Measurements from ENCODE around the gene ATP7B. TPM values are rescaled to one million over a fixed set of nuclear protein-coding genes. Genes with fewer than 3 reads are reported as not detected.
"Not testable (repeated sequence)": the region's sequence is repeated elsewhere in the genome, so short reads cannot be mapped to it uniquely, and the experiment has no call there.

Gene ATP7B
- 9.9 and 16.5 TPM in 2 replicates for total RNA-seq

DNA sequence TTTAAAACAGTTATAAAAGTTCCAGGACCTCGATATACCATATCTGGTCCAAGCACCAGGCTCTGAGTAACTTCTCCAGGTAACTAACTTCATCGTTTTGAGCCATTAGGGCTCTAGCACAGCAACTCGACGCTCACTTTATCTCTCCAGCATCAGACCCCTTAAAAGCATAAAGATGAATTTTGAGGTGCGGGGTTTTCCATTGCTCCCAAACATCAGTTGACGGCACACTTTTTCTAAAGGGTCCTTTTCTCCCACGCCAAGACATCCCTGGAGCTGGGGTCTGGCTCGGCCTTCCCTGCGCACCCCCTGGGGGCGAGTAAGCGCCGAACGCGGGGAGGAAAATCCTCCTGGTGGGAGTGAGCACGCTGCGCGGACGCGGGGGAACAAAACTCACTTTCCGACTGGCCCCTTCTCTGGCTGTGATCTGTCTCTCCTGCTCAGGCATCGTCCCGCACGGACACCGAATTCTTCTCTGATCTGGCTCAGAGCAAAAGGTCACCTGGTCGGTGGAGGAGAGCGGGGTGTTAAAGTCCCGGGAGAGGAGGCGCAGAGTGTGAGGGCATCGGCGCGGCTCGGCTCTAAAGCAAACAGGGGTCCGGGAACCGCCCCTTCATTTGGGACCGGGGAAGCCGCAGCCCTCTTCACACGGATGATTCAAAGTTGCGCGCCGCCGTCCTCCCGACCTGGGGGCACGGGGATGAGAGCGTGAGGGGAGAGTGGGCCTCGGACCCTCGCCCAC, at the start of gene ATP7B:
TSS of gene ATP7B (minus strand) at position 561 of the 742 bp plus-strand sequence. CDS start at position 448, 113 bp downstream.
- no peak for DNase-seq (ENCODE audit: extremely low read depth, low read depth, low spot score)

DNA sequence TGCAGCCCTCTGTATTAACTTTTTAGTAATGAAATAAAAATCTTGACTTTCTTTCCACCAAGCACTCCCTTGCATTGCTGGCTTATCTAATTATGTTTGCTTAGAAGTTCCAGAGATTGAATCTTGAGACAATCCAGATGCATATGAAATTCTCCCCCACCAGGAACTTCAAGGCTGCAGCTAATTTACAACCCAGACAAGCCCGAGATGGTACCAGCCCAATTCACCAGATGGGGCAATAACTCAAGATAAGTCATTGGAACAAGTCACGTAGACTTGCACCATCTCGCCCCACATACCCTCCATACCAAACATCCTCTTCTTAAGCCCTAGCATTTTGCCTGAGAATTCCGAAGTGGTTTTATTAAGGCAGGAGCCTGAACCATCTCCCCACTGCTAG, 42.2 kb upstream of the ATP7B start:
- no peak for DNase-seq (ENCODE audit: extremely low read depth, low read depth, low spot score)

DNA sequence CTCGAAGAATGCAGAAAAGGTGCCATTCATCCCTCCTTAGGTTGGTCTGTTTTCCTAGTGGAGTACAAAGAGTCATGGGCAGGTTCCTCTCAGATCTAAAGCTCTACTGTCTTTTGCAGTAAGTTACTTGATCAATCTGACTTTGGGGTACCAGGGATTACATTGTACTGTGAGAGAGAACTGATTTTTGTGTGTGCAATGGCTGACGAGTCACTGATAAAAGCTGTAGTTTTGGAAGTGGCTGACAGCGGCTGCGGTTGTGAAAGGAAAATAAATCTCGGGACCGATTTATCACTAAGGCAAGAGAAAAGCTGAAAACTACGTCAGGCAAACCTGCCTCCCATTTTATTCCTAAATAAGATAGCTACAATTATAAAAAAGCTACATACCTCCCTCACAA, 40.1 kb upstream of the ATP7B start:
- no peak for DNase-seq (ENCODE audit: extremely low read depth, low read depth, low spot score)

DNA sequence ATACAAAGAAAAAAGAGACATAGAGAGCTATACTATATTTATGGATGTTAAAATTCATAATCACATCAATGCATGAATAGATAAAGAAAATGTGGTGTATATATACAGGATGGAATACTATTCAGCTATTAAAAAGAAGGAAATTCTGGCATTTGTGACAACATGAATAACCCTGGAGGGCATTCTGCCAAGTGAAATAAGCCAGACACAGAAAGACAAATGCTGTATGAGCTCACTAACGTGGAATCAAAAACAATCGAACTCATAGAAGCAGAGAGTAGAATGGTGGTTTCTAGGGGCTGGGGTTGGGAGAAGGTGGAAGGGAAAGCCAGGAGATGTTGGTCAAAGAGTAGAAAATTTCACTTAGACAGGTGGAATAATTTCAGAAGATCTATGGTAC, 37.3 kb upstream of the ATP7B start:
- DNase-seq (ENCODE audit: extremely low read depth, low read depth, low spot score): no peak

DNA sequence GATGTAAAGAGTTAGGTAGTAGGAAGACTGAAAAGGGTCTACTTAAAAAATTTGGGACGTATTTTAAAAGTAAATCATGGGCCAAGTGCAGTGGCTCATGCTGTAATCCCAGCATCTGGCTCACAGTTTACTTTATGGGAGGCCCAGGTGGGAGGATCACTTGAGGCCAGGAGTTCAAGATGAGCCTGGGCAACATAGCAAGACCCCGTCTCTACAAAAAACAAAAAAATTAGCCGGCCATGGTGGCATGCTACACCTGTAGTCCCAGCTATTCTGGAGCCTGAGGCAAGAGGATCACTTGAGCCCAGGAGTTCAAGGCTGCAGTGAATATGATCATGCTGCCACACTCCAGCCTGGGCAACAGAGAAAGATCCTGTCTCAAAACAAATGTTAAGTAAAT, 36.2 kb upstream of the ATP7B start:
- no peak for DNase-seq (ENCODE audit: extremely low read depth, low read depth, low spot score)

DNA sequence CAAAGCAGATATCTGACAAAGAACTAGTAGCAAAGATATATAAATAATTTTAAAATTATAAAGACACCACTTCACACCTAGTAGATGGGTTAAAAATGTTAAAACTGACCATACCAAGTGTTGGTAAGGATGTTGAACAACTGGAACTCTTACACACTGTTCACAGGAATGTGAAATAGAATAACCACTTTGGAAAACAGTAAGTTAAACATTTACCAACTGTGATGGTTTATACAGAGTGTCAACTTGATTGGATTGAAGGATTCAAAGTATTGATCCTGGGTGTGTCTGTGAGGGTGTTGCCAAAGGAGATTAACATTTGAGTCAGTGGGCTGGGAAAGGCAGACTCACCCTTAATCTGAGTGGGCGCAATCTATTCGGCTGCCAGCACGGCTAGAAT, 32.4 kb upstream of the ATP7B start:
- no peak for DNase-seq (ENCODE audit: extremely low read depth, low read depth, low spot score)

DNA sequence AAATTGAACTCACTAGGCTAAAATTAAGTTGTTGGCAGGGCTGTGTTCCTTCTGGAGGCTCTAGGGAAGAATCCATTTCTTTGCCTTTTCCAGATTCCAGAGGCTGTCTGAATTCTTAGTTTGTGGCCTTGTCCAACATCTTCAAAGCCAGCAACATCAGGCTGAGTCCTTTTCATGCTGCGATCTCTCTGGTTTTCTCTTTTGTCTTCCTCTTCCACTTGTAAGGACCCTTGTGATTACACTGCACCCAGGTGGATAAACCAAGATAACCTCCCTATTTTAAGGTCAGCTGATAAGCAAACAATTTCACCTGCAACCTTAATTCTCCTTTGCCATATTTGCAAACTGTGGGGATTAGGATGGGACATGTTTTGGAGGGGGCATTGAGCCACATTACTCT, 24.8 kb upstream of the ATP7B start:
- DNase-seq (ENCODE audit: extremely low read depth, low read depth, low spot score): no peak

DNA sequence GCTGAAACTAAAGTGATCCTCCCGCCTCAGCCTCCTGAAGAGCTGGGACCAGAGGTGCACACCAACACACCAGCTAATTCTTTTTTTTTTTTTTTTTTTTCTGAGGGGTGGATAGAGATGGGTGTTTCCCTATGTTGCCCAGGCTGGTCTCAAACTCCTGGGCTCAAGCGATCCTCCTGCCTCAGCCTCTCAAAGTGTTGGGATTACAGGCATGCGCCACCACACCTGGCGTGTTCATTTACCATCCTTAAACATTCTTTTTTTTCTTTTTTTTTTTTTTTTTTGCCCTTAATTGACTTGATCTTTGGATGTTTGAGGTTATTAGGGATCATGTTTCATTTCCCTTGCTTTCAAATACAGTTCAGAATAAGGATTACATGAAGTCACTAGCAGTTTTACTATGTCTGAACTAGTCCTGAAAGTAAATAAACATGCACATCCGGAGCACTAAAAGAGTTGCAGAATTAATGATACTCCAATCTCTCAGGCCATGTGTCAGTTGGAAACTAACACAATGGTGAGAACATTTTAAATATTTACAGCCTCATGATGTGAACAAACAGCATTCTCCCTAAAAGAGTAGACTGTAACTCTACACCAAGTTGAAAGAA, 23.5 kb upstream of the ATP7B start:
- DNase-seq (ENCODE audit: extremely low read depth, low read depth, low spot score): no peak

DNA sequence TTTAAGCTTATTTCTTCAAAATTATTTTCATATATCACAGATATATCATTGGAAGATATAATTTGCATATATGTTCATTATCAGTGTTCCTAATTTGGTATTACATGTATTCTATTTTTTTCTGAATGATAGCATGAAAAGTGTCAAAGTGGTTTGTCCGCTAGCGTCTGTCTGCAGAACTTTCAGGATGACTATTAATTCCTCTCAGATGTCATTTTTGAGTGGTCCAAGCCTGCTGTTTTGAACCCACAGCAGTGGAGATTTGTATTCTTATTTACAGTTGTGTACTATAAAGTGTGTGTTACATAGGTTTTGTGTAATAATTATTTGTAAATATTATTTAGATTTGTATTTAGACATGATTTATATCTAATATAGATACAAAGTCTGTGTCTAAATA, 21.8 kb upstream of the ATP7B start:
- DNase-seq (ENCODE audit: extremely low read depth, low read depth, low spot score): no peak

DNA sequence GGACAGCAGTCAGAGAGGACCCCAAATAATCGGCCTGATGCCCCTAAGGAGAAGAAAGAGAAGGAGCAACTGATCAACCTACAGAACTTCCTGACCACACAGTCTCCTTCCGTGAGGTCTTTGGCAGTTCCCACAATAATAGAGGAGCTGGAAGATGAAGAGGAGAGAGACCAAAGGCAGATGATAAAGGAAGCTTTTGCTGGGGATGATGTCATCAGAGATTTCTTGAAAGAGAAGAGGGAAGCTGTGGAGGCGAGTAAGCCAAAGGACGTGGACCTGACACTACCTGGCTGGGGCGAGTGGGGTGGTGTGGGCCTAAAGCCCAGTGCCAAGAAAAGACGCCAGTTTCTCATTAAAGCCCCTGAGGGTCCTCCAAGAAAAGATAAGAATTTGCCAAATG, 19.2 kb upstream of the ATP7B start:
- not testable (repeated sequence) for DNase-seq (ENCODE audit: extremely low read depth, low read depth, low spot score)

DNA sequence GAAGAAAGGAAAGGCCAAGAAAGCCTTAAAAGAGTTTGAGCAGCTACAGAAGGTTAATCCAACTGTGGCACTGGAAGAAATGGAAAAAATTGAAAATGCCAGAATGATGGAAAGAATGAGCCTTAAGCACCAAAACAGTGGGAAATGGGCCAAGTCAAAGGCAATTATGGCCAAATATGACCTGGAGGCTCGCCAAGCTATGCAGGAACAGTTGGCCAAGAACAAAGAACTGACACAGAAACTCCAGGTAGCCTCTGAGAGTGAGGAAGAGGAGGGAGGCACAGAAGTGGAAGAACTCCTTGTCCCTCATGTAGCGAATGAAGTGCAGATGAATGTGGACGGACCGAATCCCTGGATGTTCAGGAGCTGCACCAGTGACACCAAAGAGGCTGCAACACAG, 18.3 kb upstream of the ATP7B start:
- DNase-seq (ENCODE audit: extremely low read depth, low read depth, low spot score): no peak

DNA sequence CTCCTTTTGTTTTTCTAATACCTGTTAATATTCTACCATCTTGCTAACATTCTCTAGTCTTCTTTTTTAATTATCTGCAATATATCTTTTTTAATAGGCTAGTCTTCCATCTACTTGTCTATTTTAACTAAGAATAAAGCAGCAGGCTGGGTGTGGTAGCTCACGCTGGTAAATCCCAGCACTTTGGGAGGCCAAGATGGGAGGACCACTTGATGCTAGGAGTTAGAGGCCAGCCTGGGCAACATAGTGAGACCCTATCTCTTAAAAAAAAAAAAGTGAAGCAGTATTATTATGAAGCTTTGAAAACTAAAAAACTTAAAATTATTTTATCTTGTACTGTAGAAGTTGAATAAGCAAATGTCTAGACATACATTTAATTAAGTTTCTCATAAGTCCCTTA, 16.6 kb upstream of the ATP7B start:
- DNase-seq (ENCODE audit: extremely low read depth, low read depth, low spot score): no peak

DNA sequence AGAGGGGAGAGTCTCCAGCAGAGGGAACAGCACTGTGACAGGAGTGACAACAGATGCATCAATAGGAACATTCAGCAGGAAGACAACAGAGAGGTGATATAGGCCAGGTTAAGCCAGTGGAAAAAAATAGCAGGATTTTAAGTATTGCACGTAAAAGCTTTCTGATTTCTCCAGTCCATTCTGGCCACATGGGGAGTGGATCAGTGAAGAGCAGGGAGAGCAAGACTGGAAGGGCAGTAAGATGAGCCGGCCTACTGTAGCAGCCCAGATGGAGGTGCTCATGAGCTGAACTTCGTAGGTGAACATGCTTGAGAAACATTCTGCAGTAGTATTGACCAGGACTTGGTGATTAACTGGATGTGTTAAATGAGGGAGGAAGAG, 15.0 kb upstream of the ATP7B start:
- DNase-seq (ENCODE audit: extremely low read depth, low read depth, low spot score): no peak

DNA sequence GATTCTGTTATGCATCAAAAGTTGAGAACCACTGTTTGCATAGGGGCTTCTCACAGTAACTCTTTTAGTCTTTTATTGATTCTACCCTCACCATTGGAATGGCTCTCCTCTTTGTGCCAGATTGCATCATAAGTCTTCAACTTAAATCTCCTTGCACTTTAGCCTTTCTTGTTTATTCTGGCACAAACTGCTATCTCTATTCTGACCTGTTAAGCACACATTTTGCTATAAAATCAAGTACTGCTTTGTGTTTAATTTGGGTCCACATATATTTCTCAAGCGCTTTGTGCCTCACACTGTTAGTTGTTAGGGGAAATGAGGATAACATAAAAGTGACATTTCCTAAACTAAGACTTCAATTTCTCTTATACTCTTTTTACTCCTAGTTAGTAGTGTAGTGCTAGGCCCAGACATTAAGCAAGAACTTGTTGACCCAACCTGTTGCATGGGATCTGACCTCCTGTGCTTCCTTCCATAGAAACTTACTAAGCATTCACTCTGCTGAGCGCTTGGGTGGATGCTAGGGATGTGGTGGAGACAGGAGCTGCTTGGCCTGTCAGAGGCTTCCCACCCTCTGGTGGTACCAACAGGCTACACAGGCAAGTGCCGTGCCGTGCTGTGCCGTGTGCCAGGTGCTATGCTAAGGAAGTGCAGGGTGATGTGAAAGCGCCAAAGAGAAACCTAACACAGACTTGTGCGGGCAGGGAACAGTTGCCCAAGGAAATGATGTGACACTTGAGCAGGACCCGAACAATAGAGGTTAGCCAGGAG, 14.4 kb upstream of the ATP7B start:
- DNase-seq (ENCODE audit: extremely low read depth, low read depth, low spot score): no peak

DNA sequence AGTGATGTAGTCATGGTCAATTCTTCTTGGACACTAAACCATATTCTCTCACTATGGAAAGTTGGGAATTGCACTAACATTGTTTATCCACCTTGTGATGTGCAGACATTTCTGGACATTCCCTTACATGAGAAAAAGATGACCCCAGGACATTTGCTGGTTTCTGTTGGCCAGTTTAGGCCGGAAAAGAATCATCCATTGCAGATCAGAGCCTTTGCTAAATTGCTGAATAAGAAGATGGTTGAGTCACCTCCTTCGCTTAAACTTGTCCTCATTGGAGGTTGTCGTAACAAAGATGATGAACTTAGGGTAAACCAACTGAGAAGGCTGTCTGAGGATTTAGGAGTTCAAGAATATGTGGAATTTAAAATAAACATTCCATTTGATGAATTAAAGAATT, 13.2 kb upstream of the ATP7B start, which contains the start of gene UTP14C:
TSS of gene UTP14C (plus strand) at position 211 of the 400 bp plus-strand sequence. CDS start 4,114 bp downstream, outside the sequence.
- DNase-seq (ENCODE audit: extremely low read depth, low read depth, low spot score): no peak

DNA sequence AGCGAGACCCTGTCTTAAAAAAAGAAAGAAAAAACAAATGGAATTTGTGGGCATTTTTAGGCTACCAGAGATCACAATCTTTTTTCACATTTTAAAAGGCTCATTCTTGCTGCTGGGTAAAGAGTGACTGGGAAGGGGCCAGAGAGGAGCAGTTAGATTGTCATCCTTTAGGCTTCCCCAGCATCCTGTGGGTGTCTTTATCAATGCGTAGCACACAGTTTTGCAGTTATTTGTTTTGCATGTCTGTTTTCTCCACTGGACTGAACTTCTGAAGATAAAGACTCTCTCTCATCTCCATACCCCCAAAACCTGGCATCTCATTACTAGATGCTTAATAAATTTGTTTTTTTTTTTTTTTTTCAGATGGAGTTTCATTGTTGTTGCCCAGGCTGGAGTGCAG, 11.1 kb upstream of the ATP7B start:
- no peak for DNase-seq (ENCODE audit: extremely low read depth, low read depth, low spot score)

DNA sequence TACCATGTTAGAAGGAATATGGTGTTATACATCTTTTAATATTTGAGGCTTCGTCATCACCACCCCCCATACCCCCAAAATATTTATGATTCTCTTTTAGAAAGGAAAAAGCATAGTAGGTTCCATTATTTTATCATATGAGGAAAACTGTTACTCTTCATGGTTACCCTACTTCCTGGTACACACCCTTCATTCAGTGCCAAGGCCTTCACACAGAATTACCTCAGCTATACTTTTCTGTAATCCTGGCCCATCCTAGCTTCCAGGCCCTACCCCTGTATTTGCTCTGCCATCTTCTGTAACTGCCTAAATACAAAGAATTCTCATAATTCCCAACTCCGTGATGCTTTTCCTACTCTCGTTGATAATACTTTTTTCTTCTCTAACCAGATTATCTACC, 8.9 kb upstream of the ATP7B start:
- DNase-seq (ENCODE audit: extremely low read depth, low read depth, low spot score): no peak

DNA sequence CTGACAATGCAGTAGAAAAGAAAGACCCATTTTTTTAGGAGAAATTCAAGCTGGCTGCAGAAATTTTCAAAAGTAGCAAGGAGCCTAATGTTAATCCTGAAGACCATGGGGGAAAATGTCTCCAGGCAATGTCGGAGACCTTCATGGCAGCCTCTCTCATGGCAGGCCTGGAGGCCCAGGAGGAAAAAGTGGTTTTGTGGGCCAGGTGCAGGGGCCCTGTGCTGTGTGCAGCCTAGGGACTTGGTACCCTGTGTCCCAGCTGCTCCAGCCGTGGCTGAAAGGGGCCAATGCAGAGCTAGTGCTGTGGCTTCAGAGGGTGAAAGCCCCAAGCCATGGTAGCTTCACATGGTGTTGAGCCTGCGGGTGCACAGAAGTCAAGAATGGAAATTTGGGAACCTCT, 5.0 kb upstream of the ATP7B start:
- no peak for DNase-seq (ENCODE audit: extremely low read depth, low read depth, low spot score)

DNA sequence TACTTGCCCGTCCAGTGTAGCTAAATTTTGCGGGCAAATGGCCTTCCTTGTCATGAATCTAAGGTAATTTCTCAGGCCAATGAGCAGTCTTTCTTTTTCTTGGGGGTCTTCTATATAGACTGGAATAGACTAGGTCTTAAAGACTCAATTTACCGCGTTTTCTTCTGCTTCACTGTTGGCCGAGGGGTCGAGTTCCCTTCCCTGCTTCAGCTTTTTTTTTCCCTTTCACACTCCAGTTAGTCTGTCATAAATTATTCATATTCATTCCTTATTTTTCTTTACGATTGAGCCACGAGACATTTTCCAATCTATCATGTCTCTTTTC, 1.2 kb upstream of the ATP7B start:
- no peak for DNase-seq (ENCODE audit: extremely low read depth, low read depth, low spot score)

DNA sequence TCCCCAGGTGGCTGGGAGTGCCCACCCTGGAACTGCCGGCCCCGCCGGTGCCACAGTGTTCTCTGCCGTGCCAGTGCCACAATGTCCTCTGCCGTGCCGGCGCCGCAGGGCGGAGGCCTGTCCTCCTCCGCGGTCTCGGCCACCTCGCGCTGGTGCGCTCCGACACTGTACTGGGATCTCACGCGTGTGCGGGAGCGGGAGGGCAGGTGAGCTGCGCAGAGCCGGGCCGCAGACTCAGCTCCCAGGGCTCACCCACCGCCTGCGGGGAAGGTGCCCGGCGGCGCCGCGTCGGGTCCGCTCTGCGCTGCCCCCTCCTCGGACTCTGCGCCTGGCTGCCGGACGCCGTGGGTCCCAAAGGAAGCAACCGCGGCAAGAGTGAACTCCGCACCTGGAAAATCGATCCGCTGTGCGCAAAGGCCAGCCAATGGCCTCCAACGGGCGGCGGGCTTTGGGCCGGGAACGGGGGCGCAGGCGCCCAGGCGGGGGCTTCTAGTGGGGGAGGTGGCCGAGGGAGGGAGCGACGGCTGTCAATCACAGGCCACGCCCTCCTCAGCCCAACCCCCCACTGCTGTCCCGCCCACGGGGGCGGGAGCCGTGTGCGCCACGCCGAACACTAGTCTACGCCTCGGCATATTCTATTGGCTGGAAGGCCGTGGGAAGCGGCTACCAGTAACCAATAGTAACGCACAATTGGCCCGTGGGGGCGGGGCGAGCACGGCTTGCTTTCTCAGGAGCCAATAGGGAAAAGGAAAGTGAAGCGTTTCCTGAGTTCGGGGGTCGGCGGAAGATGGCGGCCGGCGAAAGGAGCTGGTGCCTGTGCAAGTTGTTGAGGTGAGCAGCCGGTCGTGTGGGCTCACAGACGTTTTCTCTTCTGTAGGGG, 622 bp upstream of the ATP7B start, which contains the start of gene ALG11:
TSS of gene ALG11 (plus strand) at position 767 of the 880 bp plus-strand sequence. CDS start at position 788, 21 bp downstream.
- peak; percentile 91 for DNase-seq (ENCODE audit: extremely low read depth, low read depth, low spot score)

DNA sequence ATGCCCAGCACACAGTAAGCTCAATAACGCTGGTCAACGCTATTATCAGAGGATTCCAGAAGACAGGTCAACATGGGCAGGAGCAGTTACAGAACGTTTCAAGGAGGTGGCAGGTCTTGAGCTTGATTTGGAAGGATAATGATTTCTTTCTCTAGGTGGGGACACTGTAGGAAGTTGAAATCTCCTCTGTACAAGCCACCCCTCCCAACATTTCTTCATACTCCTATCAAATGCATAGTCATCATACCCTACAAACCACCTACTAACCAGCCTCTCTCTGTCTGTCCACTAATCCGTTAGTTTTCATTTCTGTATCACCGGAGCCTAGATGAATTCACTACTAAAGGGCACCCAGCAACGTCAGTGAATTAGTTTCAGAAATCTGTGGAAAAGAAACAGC, 1.3 kb downstream of the ATP7B start:
- no peak for DNase-seq (ENCODE audit: extremely low read depth, low read depth, low spot score)
